ENCODE results near the gene GPI. TPM values are rescaled to one million over a fixed set of nuclear protein-coding genes. Genes with fewer than 3 reads are reported as not detected.

GPI gene
- total RNA-seq, 1 experiment from 2014 or later: 370 TPM

DNA sequence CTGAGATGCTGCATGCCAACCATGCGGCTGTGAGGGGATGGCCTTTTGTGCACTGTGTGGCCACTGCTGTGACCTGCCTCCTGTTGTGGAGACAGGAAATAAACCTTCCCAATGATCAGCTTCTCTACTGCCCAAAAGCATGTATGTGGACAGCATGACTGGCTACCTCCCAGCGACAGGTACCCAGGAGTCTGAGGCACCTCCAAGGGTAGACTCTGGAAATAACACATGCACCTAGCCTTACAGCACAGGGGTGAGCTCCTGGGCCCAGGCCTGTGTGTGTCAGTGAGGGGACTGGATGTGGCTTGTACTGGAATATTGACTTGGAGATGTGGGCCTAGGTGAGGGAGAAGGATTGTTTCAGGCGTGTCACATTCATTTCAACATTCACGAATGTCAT lies 7.6 kb upstream of the GPI start:
- H3K4me3 ChIP-seq (ENCODE audit: low read depth in 2 of 2, low read length in 2 of 2): no peak overlapping the region
- ATAC-seq (no peak), DNase-seq (ENCODE audit: low read depth, low spot score) (no peak)
- no peaks in the 10 kb centered on the region for H3K27me3 ChIP-seq (ENCODE audit: control insufficient read depth, insufficient read depth, low read length)
- H3K36me3 ChIP-seq (ENCODE audit: control insufficient read depth, insufficient read depth, low read length): no peaks in the 10 kb centered on the region
- H3K9me3 ChIP-seq (ENCODE audit: control insufficient read depth, insufficient read depth, low read depth, low read length): no peaks in the 10 kb centered on the region
- BruUV-seq (replicated peaks): no TSS peak
- CTCF ChIA-PET: no interaction called here
- TF ChIP-seq TCF7L2 (IDR thresholded peaks at IDR 0.05; ENCODE audit: low read depth, low read length) (no peak), POLR2AphosphoS5 (IDR thresholded peaks at IDR 0.05; ENCODE audit: low read depth, low read length) (no peak; the same call in 1 of the 2 replicates), SIN3A (IDR thresholded peaks at IDR 0.05; ENCODE audit: borderline replicate concordance, insufficient read depth, low read depth, low read length) (no peak)
- TF ChIP-seq, protein P1, sequence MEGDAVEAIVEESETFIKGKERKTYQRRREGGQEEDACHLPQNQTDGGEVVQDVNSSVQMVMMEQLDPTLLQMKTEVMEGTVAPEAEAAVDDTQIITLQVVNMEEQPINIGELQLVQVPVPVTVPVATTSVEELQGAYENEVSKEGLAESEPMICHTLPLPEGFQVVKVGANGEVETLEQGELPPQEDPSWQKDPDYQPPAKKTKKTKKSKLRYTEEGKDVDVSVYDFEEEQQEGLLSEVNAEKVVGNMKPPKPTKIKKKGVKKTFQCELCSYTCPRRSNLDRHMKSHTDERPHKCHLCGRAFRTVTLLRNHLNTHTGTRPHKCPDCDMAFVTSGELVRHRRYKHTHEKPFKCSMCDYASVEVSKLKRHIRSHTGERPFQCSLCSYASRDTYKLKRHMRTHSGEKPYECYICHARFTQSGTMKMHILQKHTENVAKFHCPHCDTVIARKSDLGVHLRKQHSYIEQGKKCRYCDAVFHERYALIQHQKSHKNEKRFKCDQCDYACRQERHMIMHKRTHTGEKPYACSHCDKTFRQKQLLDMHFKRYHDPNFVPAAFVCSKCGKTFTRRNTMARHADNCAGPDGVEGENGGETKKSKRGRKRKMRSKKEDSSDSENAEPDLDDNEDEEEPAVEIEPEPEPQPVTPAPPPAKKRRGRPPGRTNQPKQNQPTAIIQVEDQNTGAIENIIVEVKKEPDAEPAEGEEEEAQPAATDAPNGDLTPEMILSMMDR (IDR thresholded peaks at IDR 0.05): no peak
- TF ChIP-seq, protein P2, sequence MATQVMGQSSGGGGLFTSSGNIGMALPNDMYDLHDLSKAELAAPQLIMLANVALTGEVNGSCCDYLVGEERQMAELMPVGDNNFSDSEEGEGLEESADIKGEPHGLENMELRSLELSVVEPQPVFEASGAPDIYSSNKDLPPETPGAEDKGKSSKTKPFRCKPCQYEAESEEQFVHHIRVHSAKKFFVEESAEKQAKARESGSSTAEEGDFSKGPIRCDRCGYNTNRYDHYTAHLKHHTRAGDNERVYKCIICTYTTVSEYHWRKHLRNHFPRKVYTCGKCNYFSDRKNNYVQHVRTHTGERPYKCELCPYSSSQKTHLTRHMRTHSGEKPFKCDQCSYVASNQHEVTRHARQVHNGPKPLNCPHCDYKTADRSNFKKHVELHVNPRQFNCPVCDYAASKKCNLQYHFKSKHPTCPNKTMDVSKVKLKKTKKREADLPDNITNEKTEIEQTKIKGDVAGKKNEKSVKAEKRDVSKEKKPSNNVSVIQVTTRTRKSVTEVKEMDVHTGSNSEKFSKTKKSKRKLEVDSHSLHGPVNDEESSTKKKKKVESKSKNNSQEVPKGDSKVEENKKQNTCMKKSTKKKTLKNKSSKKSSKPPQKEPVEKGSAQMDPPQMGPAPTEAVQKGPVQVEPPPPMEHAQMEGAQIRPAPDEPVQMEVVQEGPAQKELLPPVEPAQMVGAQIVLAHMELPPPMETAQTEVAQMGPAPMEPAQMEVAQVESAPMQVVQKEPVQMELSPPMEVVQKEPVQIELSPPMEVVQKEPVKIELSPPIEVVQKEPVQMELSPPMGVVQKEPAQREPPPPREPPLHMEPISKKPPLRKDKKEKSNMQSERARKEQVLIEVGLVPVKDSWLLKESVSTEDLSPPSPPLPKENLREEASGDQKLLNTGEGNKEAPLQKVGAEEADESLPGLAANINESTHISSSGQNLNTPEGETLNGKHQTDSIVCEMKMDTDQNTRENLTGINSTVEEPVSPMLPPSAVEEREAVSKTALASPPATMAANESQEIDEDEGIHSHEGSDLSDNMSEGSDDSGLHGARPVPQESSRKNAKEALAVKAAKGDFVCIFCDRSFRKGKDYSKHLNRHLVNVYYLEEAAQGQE (IDR thresholded peaks at IDR 0.05; ENCODE audit: insufficient read depth in 1 of 2, low read depth in 2 of 2, low read length in 1 of 2): no peak
- in situ Hi-C loops (cut with HindIII; ENCODE audit: low pct_unique_long_range_greater_than_20kb, low sequenced_read_pairs) (no loop called here), intact Hi-C loops (cut with micrococcal nuclease; ENCODE audit: unreplicated experiment) (no loop called here)
- H3K27ac ChIP-seq (ENCODE audit: low read length): no peak overlapping the region
- peaks cover 13% of the 10 kb centered on the region for H3K4me1 ChIP-seq (ENCODE audit: control insufficient read depth, insufficient read depth, low read length)
- POLR2A ChIA-PET: no interaction called here

DNA sequence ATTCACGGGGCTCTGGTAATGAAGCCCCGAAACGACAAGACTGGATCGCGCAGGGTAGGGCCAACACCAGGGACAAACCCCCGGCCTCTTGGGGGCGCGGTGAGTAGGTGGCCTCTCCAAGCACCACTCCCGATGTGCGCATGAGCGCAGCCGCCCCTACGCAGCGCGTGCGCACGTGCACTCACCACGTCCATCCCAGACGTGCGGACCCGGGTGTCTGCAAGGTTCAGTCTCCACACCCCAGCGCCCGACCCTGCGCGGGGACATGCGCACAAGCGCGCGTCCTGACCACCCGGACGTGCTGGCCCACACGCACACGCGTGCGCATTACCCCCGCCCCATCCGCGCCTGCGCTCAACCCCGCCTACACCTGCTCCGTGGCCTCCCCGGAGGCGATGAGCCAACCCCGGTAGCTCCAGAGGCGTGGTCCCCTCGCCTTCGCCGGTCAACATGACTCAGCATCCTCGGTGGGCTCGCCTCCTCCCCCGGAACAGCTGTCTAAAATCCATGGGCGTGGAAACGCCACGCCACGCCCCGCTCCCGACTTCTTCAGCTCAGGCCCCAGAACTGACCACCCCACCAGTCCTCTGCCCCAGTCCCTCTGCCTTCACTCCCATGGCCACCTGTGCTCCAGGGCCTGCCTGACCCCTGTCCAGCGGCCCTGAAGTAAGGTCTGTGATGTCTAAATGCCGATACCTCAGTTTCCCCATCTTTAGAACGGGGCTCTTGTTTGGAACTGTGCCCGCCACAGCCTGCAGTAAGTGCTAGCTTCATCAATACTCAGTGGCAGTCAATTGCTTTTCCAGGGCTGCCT lies 5.6 kb upstream of the GPI start:
- Histone ChIP-seq H3K27ac (ENCODE audit: low read length) (peak overlapping the region; percentile 90), H3K4me1 (ENCODE audit: control insufficient read depth, insufficient read depth, low read length) (peaks cover 17% of the 10 kb centered on the region), H3K4me3 (ENCODE audit: low read depth in 2 of 2, low read length in 2 of 2) (peak overlapping the region; percentile 57 to 77), H3K36me3 (ENCODE audit: control insufficient read depth, insufficient read depth, low read length) (no peaks in the 10 kb centered on the region), H3K27me3 (ENCODE audit: control insufficient read depth, insufficient read depth, low read length) (no peaks in the 10 kb centered on the region), H3K9me3 (ENCODE audit: control insufficient read depth, insufficient read depth, low read depth, low read length) (no peaks in the 10 kb centered on the region)
- intact Hi-C loops (cut with micrococcal nuclease; ENCODE audit: unreplicated experiment) (no loop called here), in situ Hi-C loops (cut with HindIII; ENCODE audit: low pct_unique_long_range_greater_than_20kb, low sequenced_read_pairs) (no loop called here)
- BruUV-seq (replicated peaks): no TSS peak
- POLR2A ChIA-PET: no interaction called here
- ATAC-seq: peak; percentile 98
- TF ChIP-seq SIN3A (IDR thresholded peaks at IDR 0.05; ENCODE audit: borderline replicate concordance, insufficient read depth, low read depth, low read length) (no peak), POLR2AphosphoS5 (IDR thresholded peaks at IDR 0.05; ENCODE audit: low read depth, low read length) (peak; percentile 75), TCF7L2 (IDR thresholded peaks at IDR 0.05; ENCODE audit: low read depth, low read length) (no peak)
- TF ChIP-seq, protein P1 (IDR thresholded peaks at IDR 0.05): no peak
- TF ChIP-seq, protein P2 (IDR thresholded peaks at IDR 0.05; ENCODE audit: insufficient read depth in 1 of 2, low read depth in 2 of 2, low read length in 1 of 2): peak in 1 of 2 experiments; percentile 64; a peak in 2 of 4 replicates
- CTCF ChIA-PET: interaction anchor here (0.6 to 1.0 kb wide), 4 partner anchors 13 to 565 kb away, joined by 3 to 6 read pairs (median 4); no protein-coding TSS in a partner anchor
- peak; percentile 98 for DNase-seq (ENCODE audit: low read depth, low spot score)

All from Panc1 (cell line).